Astrocyte of the cerebellum (primary cell): ENCODE data around the gene DHRS7B.

Experiments used
- DNase-seq: peaks from one replicate; pipeline ENCODE4 v3.0.0-alpha.2; 2011; ENCODE audit warnings: low read depth
- H3K4me3 ChIP-seq: 2 replicates; pipeline ENCODE4 v1.5.1; 2011; ENCODE audit warnings: mild to moderate bottlenecking, low read depth, low read length, moderate library complexity
- in situ Hi-C: cut with HindIII; loops from 2 replicates; pipeline ENCODE4 v1.10.0; 2017; ENCODE audit warnings: low sequenced_read_pairs
- TF ChIP-seq, protein P1 (sequence below): IDR thresholded peaks from 2 replicates; pipeline ENCODE4 v1.5.1; 2012; ENCODE audit warnings: low read length, low read depth, moderate library complexity, mild to moderate bottlenecking; ENCODE audit errors: missing control alignments

Gene DHRS7B

DNA sequence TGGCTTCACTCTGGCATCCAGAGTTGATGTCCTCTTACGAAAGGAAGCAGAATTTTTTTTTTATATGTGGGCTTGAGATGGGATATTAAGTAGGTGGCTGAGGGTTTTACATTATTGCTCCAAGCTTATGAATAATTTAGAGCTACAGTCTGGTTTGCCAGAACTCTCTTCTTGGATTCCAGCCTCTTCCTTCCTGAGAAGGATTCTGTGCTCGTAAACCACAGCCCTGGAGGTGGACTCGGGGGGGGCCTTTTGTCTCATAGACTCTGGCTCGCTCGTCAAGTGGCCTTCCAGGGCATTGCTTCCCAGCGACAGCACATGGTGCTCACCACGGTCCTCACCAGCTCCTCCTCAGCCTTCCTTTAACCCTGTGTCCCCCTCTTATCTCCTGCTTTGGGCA, 44.0 kb downstream of the DHRS7B start:
- no peak for DNase-seq
- in situ Hi-C loops = no loop called here

DNA sequence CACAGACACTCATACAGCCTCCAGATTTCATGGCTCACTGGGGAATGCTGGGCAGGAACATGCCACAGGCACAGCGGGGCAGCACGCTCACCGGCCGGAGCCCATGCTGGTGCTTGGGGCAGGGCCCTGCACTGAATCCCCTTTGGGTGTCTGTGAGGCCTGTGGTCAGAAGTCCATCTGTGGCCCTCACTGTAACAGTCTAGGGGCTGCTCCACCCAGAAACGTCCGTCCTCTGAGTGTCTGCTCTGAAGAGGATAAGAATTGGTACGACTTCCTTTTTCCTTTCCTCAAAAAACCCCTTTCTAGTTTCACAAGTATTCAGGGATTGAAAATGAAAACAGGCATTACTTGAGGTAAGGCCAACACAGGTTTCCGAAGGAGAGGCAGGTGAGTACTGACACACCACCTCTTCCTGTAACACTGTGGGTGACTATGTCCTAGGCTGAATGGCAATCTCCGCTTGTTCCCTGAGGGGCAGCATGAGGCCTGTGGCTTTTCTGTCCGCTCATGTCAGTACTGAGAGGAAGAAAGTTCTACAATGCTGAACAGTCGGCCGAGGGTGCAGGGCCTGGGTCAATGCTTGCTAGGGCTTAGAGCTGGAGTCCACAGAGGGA, 44.7 kb downstream of the DHRS7B start:
- TF ChIP-seq, protein P1, sequence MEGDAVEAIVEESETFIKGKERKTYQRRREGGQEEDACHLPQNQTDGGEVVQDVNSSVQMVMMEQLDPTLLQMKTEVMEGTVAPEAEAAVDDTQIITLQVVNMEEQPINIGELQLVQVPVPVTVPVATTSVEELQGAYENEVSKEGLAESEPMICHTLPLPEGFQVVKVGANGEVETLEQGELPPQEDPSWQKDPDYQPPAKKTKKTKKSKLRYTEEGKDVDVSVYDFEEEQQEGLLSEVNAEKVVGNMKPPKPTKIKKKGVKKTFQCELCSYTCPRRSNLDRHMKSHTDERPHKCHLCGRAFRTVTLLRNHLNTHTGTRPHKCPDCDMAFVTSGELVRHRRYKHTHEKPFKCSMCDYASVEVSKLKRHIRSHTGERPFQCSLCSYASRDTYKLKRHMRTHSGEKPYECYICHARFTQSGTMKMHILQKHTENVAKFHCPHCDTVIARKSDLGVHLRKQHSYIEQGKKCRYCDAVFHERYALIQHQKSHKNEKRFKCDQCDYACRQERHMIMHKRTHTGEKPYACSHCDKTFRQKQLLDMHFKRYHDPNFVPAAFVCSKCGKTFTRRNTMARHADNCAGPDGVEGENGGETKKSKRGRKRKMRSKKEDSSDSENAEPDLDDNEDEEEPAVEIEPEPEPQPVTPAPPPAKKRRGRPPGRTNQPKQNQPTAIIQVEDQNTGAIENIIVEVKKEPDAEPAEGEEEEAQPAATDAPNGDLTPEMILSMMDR = no peak
- in situ Hi-C loops = no loop called here
- H3K4me3 ChIP-seq = no peak overlapping the region
- DNase-seq = no peak

More for the DNA sequence above, 44.0 kb downstream of the DHRS7B start:
- TF ChIP-seq, protein P1 = no peak
- H3K4me3 ChIP-seq = no peak overlapping the region

DNA sequence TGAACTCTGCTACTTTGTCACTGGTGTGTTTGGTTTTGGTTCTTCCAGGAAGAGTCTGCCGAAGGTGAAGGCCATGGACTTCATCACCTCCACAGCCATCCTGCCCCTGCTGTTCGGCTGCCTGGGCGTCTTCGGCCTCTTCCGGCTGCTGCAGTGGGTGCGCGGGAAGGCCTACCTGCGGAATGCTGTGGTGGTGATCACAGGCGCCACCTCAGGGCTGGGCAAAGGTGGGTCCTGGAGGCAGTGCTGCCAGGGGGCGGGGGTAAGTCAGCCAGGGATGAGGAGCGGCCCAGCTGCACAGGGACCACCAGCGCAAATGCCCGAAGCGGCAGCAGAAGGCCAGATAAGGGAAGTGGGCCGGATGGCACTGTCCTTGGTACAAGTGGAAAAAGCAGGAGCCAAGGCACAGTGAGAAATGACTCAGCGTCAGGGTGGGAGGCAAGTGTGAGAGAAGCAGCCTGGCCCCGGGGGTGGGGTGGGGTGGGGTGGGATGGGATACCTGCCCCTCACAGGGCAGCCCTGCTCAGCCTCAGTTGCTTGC, 45.3 kb downstream of the DHRS7B start:
- H3K4me3 ChIP-seq = no peak overlapping the region
- in situ Hi-C loops = no loop called here
- DNase-seq = no peak
- TF ChIP-seq, protein P1 = no peak

DNA sequence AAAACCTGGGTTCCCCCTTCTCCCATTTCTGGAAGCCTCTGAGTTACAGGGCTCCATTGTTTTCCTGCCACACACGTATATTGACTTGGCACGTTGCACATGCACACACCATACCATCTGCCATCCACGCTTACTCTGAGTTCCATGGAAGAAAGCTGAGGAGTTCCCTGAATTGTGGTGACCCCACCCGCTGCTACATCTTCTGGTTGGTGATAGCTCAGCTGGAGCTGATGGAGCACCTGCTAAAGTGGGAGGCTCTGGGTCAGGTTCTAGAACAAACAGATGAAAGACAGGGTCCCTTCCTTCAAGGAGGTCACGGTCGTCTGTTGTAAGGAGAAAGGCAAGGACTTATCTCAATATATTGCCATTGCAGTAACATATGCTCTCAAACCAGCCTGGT, 46.1 kb downstream of the DHRS7B start:
- H3K4me3 ChIP-seq = no peak overlapping the region
- TF ChIP-seq, protein P1 = no peak
- no peak for DNase-seq
- in situ Hi-C loops = no loop called here

DNA sequence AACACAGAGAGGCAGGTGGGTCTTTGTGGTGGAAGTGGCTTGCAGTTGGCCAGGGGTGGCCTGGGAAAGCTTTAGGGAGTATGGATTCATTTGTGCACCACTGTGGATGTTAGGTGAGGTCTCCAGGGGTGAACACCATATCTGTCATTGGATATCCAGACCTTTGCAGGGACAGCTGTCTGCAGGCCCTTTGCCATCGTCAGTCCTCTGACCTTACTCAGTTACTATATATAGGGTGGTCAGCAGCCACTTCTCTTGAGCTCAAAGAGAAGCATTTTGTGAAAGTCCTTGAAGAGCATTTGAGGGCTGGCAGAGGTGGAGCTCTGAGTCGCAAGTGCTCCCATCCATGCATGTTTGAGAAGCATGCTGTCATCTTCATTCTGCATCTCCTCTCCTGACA, 46.8 kb downstream of the DHRS7B start:
- in situ Hi-C loops = no loop called here
- TF ChIP-seq, protein P1 = no peak
- DNase-seq = no peak
- H3K4me3 ChIP-seq = no peak overlapping the region

DNA sequence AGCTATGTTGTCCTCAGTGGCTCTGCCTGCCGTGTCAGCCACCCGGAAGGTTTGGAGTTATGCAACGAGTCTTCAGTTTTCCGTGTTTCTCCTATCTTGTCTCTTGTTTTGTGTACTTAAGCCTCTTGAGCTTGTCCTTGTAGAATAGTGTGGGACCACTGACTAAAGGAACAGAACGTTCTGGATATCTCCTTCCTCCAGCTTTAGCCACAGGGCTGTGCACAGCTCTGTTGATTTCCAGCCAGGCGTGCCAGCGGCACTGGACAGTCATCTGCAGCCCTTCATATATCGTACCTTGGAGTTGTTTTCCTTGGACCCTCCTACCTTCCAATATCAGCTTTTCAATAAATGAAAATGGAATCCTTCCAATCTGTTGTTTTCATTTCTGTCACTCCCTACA, 47.4 kb downstream of the DHRS7B start:
- TF ChIP-seq, protein P1 = no peak
- in situ Hi-C loops = no loop called here
- DNase-seq = no peak
- no peak overlapping the region for H3K4me3 ChIP-seq
